ENCODE measurements around the gene EEFSEC.
A peak's percentile ranks its signal among the peaks of the same experiment; 100 is the strongest.
"Not testable (repeated sequence)": the region's sequence is repeated elsewhere in the genome, so short reads cannot be mapped to it uniquely, and the experiment has no call there.

Gene EEFSEC

GRCh38 chr3:128152419-128153155, 694 bp upstream of the EEFSEC start:
- no peak for DNase-seq (ENCODE audit: low read depth, low spot score)

GRCh38 chr3:128154354-128154753, 1.1 kb downstream of the EEFSEC start:
- DNase-seq (ENCODE audit: low read depth, low spot score) = not testable (repeated sequence)

DNA sequence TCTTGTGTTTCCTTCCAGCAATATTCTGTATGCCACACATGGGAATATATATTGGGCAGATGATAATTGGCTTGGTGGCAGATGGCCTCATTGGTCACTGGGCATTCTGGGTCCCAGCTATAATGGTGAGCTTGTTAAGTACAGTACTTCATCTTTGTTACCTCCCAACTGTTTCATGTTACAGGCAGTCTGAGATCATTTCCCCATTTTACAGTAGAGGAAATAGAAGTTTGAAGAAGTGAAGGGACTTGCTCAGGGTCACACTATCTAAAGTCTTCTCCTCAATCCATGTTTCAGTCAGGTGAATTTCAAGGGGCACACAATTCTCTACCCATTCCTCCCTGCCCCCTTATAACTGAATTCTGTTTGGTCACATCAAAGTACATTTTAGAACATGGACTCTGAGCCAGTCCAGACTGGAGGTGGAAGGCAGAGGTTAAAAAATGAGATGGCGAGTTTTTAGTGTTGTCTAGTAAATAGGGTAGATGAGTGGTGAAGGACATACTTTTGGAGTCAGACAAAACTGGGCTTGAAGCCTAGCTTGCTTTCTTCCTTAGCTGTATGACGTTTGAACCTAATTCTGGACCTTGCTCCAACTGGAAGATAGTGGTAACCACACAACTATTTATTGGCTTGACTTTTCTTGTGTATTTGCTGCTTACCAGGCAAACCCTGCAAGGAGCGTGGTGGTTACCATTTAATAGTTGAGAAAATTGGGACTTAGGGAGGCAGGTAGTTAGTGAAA, 2.5 kb downstream of the EEFSEC start:
- no peak for DNase-seq (ENCODE audit: low read depth, low spot score)

DNA sequence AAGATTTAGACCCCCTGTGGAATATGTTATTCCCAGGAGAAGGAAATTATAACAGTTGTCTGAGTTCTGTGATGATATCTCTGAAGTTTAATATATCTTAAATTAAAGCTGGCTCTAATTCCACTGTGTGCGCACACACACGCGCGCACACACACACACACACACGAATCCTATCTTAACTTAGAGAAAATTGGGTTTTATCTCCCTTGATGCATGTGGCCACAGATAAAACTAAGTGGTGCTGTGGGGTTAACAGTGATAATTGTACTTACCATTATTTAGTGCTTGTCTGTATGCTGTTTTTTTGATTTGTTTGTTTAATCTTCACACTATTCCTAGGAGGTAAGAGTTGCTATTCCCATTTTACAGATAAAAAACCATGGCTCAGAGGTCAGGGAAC, 7.4 kb downstream of the EEFSEC start:
- no peak for DNase-seq (ENCODE audit: low read depth, low spot score)

GRCh38 chr3:128163432-128163831, 10.2 kb downstream of the EEFSEC start:
- DNase-seq (ENCODE audit: low read depth, low spot score) = no peak

DNA sequence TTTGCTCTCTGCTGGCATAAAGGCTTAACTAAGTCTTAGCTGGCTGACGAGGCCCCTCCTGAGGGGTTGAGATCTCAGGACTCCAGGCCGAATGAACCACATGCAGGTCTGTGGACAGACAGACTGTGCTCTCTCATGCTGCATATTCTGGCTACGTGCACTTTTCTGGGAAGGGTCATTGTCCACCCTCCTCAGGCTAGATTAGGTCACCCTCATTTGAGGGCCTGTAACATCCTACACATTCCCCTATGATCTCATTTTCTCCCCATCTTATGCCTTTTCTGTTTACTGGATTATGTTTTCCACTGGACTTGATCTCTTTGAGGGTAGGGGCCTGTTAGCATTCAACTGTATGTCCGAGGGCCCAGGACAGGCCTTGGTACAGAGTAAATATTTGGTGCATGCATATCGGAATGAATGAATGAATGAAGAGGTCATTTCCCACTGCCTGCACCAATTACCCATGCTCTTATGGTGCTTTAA, 13.7 kb downstream of the EEFSEC start:
- DNase-seq (ENCODE audit: low read depth, low spot score) = no peak

GRCh38 chr3:128167646-128167972, 14.3 kb downstream of the EEFSEC start:
- DNase-seq (ENCODE audit: low read depth, low spot score) = no peak

GRCh38 chr3:128167973-128168674, 14.8 kb downstream of the EEFSEC start:
- no peak for DNase-seq (ENCODE audit: low read depth, low spot score)

GRCh38 chr3:128168836-128169235, 15.6 kb downstream of the EEFSEC start:
- no peak for DNase-seq (ENCODE audit: low read depth, low spot score)

DNA sequence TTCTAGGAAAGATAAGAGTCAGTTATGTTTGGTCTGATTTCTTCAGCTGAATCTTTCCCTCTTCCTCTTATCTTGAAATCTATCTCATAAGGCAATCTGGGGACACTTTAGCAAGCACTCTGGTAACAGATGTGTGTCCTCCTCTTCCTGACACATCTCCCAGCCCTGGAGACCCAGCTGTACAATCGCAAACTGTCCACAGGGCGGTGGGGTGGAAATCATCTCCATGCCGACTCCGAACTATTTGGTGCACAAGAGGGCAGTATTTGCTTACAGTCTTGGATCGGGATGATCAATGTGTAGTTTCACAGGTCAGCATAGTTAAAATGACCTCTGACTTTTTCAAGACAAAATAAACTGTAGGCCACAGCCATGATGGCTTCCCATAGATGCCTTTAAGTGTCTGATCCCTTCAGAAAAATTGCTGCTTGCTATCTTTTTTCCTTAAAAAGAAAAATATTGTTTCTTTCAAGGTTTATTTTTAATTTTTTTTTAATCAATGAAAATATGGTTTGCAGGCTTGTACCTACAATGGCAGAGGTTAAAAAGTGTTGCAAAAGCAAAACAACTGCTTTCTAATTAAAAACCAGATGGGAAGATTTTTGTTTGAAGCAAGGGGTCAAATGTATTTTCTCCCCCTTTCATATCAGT, 17.7 kb downstream of the EEFSEC start:
- DNase-seq (ENCODE audit: low read depth, low spot score) = peak; percentile 73

- no peak for DNase-seq (ENCODE audit: low read depth, low spot score)
These were observed 19.9 kb downstream of the EEFSEC start for GRCh38 chr3:128173200-128173599.

DNA sequence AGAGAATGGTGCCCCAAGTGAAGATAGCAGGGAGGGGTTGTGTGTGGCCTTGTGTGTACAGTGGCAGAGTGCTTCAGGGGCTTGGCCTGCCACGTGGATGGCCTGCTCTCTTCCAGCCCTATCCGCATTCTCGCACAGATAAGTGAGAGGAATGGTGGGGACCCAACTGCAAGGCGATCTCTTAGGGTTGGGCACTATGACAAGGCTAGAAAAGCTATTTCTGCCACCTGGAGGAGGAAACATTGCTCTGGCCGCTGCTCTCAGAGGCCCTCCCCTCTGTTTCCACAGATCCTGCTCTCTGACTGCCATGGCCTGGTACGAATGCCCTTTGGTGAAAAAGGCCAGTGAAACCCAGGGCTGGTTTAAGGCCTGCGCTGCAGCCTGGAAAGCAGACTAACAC, 20.6 kb downstream of the EEFSEC start:
- DNase-seq (ENCODE audit: low read depth, low spot score) = peak; percentile 48

DNA sequence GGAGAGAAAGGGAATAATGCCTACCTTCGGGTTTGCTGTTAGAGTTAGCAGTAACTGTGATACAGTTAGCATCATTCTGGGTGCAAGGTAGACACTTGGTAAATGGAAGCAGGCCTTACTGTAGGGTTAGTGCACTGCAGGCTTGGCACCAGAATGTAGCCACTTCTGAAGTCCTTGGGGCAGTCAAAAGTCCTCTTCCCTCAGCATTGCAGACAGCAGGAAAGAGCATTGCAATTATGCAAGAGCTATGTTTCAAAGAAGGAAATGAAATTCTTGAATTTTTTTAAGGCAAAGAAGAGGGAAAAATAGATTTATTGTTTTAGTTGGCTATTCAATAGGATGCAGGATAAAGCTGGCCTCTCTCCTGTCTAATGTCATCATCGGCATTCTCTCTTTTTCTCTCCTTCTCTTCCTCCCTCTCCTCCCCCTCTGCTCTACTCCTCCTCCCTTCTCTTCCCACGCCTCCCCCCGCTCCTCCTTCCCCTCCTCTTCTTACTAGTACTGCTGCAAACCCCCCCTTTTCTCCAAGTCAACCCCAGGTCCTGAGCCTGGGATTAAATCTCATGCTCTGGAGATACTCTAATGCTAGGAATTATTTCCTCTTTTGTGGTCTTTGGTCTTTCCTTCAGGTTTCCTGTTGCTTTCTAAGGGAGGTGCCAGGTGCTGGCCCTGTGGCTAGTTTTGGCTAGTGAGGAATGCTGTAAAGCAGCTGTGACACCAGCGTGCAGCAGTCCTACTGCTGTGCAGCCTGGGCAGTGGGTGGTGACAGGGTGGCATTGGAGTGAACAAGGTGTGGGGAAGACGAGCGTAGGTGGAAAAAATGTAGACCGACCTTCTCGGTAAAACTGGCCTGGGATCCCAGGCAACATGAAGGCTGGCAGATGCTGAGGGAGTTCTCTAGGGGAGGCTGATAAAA, 21.7 kb downstream of the EEFSEC start:
- DNase-seq (ENCODE audit: low read depth, low spot score) = no peak

DNA sequence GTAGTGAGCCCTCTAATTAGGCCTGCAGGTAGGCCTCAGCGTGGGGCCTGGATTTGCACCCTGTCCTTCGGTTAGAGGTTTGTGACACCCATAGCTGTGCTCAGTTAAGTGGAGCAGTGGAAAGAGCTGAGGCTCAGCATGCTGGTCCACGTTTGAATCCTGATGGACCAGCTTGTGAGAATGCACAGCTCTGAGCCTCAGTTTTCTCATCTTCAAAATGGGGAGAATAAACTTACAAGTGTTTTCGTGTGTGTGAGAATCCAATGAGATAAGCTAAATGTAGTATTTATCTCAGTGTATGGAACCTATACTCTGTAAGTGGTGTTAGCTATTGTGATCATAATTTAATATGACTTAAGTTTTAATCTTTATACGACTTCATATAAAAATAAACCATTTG, 22.5 kb downstream of the EEFSEC start:
- DNase-seq (ENCODE audit: low read depth, low spot score) = no peak

DNA sequence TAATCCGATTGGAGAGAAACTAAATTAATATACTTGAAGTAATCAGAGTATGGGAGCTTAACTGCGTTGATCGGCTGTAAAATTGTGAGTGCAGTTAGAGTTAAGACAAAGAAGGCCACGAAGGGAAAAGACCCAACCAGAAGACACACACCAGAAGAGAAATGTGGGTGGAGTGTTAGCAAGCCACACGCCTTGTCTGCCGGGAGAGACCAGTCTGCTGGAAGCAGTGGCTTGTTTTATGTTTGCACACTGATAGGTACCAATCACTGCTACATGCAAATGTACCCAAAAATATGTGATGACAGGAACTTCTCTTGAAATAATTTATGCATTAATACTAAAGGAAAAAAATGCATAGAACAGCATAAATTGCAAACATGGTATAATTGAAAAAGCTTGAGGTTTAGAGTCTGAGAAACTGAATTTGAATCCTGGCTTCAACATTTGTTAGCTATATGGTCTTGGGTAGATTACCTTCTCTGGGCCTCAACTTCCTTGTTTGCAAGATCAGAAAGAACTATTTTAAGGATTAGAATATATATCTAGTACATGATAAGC, 23.1 kb downstream of the EEFSEC start:
- DNase-seq (ENCODE audit: low read depth, low spot score) = no peak

DNA sequence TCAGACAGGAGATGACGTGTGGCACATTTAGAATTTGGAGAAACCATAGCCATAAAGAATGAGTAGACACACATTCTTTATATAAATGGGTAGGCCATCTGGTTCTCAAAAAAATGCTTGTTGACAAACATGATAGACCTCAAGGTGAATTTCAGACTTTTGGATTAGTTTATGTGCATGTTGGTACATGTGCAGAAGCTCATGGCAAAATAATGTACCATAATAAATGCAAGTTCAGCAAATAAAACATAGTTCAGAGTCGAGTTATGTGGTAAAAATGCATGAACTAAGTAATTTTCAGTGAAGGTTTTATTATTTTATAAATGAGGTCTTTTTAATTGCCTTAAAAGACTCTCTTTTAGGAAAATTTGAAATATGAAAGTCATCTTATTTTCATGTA, 24.6 kb downstream of the EEFSEC start:
- DNase-seq (ENCODE audit: low read depth, low spot score) = no peak

GRCh38 chr3:128178782-128179483, 25.7 kb downstream of the EEFSEC start:
- no peak for DNase-seq (ENCODE audit: low read depth, low spot score)

- DNase-seq (ENCODE audit: low read depth, low spot score) = no peak
These were observed 26.2 kb downstream of the EEFSEC start for GRCh38 chr3:128179484-128179819.

DNA sequence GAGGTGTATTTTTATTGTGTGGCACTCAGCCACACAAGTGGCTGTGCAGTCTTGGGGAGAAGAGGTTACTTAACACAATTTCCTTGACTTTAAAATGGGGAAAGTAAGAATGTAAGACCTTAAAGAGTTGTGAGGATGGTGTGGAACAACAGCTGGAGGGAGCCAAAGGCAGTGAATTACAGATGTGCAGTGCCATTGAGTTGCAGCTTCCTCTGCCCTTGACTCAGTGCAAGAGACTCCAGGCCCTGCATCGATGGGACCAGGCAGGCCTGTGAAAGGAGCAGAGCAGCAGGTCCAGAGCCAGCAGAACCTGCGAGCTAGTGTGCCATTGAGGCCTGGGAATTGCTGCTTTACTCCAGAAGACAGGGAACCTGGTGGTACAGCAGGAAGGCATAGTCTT, 27.2 kb downstream of the EEFSEC start:
- no peak for DNase-seq (ENCODE audit: low read depth, low spot score)

GRCh38 chr3:128180913-128181312, 27.6 kb downstream of the EEFSEC start:
- no peak for DNase-seq (ENCODE audit: low read depth, low spot score)
